Kidney epithelial cell (primary cell): ENCODE measurements around the gene HHIP. TPM values are rescaled to one million over a fixed set of nuclear protein-coding genes. Genes with fewer than 3 reads are reported as not detected.

Experiments used
- DNase-seq: peaks from one replicate; pipeline ENCODE4 v3.0.0-alpha.2; 2010; ENCODE audit warnings: low read depth
- H3K27me3 ChIP-seq: 2 replicates; pipeline ENCODE4 v1.6.0; 2011; ENCODE audit warnings: low read length; ENCODE audit not compliant: control insufficient read depth, insufficient read depth
- H3K36me3 ChIP-seq: 2 replicates; pipeline ENCODE4 v1.5.1; 2011; ENCODE audit warnings: low read length; ENCODE audit not compliant: control insufficient read depth, insufficient read depth
- H3K4me3 ChIP-seq: 2 replicates; pipeline ENCODE4 v1.5.1; 2011; ENCODE audit warnings: low read depth, mild to moderate bottlenecking, control low read depth, low read length
- total RNA-seq: library from RNA; depleted of rRNA; stranded (reverse); fragments of >200 nt; gene quantifications from 2 replicates; pipeline ENCODE4 v1.2.3, GENCODE V29; 2015
- TF ChIP-seq, protein P1 (sequence below): IDR thresholded peaks from 2 replicates; pipeline ENCODE4 v1.5.1; 2011; ENCODE audit warnings: mild to moderate bottlenecking, moderate library complexity, low read length, control low read depth, inconsistent platforms; ENCODE audit not compliant: insufficient read depth, poor library complexity, severe bottlenecking

The HHIP gene
- total RNA-seq, 1 donor from 2014 or later, result 0.54 TPM

DNA sequence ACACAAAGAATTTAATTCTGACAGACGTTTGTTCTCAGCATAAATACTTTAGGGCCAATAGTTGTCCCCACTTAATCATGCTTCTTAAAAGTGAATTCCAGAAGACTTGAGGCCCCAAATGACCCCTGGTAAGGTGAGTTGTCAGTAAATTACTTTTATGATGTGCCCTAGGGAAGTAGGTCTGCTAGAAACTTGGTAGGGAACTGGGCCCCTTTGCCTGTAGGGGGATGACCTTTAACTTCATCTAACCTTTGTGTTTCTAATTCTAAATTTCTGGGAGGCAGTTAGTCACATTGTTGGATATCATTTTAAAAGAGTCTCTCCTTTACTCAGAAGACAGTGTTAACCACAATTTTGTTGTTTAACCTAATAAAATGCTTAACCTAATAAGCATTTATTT is 28.8 kb downstream of the HHIP start:
- no peaks in the 10 kb centered on the region for H3K36me3 ChIP-seq
- no peak for DNase-seq
- H3K27me3 ChIP-seq, result no peaks in the 10 kb centered on the region
- H3K4me3 ChIP-seq, result no peak overlapping the region
- TF ChIP-seq, protein P1, sequence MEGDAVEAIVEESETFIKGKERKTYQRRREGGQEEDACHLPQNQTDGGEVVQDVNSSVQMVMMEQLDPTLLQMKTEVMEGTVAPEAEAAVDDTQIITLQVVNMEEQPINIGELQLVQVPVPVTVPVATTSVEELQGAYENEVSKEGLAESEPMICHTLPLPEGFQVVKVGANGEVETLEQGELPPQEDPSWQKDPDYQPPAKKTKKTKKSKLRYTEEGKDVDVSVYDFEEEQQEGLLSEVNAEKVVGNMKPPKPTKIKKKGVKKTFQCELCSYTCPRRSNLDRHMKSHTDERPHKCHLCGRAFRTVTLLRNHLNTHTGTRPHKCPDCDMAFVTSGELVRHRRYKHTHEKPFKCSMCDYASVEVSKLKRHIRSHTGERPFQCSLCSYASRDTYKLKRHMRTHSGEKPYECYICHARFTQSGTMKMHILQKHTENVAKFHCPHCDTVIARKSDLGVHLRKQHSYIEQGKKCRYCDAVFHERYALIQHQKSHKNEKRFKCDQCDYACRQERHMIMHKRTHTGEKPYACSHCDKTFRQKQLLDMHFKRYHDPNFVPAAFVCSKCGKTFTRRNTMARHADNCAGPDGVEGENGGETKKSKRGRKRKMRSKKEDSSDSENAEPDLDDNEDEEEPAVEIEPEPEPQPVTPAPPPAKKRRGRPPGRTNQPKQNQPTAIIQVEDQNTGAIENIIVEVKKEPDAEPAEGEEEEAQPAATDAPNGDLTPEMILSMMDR, result no peak

DNA sequence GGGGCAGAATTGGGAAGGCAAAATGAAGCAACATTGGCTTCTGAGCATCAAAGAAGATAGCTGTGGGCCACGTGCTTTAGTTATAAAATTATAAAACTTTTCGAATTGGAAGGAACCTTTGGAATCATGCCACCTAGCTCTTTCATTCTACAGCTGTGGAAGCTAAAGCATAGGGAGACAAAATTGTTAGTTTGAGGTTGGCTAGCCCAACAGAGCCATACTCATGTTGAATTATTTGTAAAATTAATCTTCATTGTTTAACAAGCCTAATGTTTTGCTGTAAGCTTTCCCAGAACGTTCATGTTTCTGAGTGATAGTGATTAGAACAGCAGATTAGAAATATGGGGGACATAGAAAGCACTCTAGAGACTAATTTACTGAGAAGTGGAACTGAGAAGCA is 35.9 kb downstream of the HHIP start:
- TF ChIP-seq, protein P1, result no peak
- DNase-seq, result no peak

DNA sequence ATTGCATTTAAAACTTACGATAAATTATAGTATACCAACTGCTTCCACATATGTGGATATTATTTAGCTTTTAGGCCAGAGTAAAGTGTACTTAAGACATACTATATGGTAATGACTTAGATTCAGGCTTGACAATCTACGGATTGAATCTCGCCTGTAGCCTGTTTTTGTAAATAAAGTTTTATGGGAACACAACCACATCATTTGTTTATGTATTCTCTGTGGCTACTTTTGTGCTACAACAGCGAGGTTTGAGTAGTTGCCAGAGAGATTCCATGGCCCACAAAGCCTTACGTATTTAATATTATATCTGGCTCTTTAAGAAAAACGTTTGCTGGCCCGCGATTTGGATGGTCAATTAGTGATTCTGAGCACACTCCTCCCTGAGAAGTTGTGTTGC is 37.6 kb downstream of the HHIP start:
- Histone ChIP-seq H3K27me3 (no peaks in the 10 kb centered on the region), H3K4me3 (no peak overlapping the region), H3K36me3 (no peaks in the 10 kb centered on the region)
- TF ChIP-seq, protein P1, result no peak
- DNase-seq, result no peak

More for the DNA sequence above, 35.9 kb downstream of the HHIP start:
- Histone ChIP-seq H3K36me3 (no peaks in the 10 kb centered on the region), H3K4me3 (no peak overlapping the region), H3K27me3 (no peaks in the 10 kb centered on the region)

DNA sequence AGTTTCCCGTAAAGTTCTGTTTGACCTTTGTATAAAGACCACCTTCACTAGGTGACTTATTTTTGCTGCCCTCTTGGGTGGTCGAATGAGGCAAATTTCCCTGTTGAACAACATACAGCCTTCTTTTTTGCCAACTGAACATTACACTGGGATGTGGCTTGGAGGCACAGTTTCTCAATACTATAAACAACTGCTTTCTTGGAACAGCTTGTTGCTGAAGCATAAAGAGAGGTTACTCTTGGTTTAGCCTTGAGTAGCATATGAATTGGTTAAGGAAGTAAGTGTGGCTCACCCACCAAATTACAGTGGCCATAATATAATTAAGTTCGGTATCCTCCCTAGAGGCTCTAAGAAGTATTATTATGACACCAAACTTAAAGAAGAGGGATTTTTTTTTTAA is 40.0 kb downstream of the HHIP start:
- Histone ChIP-seq H3K4me3 (no peak overlapping the region), H3K27me3 (no peaks in the 10 kb centered on the region), H3K36me3 (no peaks in the 10 kb centered on the region)
- TF ChIP-seq, protein P1, result no peak
- DNase-seq, result no peak

DNA sequence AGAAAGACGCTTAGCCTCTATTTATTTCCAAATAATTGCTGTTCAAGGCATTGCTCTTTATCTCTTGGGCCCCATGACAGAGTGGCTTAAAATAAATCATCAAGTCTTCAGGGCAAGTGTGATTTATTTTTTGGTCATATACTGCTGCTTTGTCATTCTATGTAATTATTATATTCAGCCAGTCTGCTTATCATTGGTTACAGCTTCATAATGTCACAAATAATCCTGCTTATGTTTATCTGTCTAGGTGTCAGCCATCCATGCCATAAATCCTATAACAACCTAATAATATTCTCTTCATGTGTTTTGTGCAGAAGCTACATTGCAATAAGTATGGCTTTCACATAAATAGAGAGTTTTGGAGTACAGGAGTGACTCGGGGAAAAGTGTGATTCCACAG is 41.0 kb downstream of the HHIP start:
- Histone ChIP-seq H3K27me3 (no peaks in the 10 kb centered on the region), H3K4me3 (no peak overlapping the region), H3K36me3 (no peaks in the 10 kb centered on the region)
- TF ChIP-seq, protein P1, result no peak
- no peak for DNase-seq

DNA sequence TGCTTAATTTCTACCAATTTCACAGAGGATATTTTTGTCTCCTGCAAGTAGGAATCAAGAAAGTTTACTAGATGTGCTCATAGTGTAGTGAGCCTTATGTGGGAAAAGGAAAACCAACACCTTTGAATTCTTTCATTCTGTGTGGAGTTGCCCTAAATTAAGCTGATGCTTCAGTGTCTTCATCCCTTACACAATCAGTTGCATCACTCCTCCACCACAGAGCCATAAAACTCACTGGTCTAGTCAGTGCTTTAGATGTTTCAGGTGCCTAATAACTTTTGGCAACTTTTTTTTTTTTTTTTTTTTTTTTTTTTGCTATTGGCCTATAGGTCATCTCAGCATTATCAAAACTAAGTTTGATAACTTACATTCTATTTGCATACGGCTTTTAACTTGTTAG is 41.5 kb downstream of the HHIP start:
- no peak for DNase-seq
- TF ChIP-seq, protein P1, result no peak
- Histone ChIP-seq H3K4me3 (no peak overlapping the region), H3K27me3 (no peaks in the 10 kb centered on the region), H3K36me3 (no peaks in the 10 kb centered on the region)
